ENCODE results near the gene WDR7.

DNA sequence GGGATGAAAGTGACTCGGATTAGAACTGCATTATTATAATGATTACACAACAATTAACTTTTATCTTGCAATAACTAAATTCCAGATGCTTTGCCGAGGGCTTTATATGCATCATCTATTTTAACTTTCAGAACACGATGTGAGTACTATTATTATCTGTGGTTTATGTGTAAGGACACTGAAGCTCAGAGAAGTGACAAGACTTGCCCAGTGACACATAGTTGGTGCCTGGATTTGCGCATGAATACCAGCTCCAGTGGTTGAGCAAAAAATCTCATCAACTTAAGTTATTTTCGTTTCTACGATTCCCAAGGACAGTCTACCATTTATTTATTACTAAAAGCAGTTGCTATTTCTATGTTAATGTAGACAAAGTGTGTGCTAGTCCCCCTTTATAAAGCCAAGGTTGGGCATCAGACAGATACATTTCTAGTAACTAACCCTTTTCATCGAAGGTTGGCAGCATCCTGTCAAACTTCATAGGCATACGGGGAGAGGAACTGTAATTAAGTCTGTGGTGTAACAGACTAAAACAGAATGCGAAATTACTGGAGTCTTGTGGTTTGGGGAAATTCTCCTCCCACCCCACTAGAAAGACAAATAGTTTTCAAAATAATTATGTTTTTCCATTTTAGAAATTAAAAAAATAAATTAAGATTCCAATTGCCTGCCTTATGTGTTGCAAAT lies 422.5 kb downstream of the WDR7 start:
- TF ChIP-seq, protein P1, sequence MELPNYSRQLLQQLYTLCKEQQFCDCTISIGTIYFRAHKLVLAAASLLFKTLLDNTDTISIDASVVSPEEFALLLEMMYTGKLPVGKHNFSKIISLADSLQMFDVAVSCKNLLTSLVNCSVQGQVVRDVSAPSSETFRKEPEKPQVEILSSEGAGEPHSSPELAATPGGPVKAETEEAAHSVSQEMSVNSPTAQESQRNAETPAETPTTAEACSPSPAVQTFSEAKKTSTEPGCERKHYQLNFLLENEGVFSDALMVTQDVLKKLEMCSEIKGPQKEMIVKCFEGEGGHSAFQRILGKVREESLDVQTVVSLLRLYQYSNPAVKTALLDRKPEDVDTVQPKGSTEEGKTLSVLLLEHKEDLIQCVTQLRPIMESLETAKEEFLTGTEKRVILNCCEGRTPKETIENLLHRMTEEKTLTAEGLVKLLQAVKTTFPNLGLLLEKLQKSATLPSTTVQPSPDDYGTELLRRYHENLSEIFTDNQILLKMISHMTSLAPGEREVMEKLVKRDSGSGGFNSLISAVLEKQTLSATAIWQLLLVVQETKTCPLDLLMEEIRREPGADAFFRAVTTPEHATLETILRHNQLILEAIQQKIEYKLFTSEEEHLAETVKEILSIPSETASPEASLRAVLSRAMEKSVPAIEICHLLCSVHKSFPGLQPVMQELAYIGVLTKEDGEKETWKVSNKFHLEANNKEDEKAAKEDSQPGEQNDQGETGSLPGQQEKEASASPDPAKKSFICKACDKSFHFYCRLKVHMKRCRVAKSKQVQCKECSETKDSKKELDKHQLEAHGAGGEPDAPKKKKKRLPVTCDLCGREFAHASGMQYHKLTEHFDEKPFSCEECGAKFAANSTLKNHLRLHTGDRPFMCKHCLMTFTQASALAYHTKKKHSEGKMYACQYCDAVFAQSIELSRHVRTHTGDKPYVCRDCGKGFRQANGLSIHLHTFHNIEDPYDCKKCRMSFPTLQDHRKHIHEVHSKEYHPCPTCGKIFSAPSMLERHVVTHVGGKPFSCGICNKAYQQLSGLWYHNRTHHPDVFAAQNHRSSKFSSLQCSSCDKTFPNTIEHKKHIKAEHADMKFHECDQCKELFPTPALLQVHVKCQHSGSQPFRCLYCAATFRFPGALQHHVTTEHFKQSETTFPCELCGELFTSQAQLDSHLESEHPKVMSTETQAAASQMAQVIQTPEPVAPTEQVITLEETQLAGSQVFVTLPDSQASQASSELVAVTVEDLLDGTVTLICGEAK (IDR thresholded peaks at IDR 0.05): no peak
- TF ChIP-seq, protein P1 (CRISPR knock-in tag; IDR thresholded peaks at IDR 0.05): no peak
- TF ChIP-seq RFX5 (IDR thresholded peaks at IDR 0.05; ENCODE audit: low read depth, low read length) (no peak), ARHGAP35 (IDR thresholded peaks at IDR 0.05; ENCODE audit: partially characterized antibody) (no peak), GATAD2B (IDR thresholded peaks at IDR 0.05; ENCODE audit: borderline replicate concordance) (no peak)
- TF ChIP-seq, protein P2, sequence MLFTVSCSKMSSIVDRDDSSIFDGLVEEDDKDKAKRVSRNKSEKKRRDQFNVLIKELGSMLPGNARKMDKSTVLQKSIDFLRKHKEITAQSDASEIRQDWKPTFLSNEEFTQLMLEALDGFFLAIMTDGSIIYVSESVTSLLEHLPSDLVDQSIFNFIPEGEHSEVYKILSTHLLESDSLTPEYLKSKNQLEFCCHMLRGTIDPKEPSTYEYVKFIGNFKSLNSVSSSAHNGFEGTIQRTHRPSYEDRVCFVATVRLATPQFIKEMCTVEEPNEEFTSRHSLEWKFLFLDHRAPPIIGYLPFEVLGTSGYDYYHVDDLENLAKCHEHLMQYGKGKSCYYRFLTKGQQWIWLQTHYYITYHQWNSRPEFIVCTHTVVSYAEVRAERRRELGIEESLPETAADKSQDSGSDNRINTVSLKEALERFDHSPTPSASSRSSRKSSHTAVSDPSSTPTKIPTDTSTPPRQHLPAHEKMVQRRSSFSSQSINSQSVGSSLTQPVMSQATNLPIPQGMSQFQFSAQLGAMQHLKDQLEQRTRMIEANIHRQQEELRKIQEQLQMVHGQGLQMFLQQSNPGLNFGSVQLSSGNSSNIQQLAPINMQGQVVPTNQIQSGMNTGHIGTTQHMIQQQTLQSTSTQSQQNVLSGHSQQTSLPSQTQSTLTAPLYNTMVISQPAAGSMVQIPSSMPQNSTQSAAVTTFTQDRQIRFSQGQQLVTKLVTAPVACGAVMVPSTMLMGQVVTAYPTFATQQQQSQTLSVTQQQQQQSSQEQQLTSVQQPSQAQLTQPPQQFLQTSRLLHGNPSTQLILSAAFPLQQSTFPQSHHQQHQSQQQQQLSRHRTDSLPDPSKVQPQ (CRISPR knock-in tag; IDR thresholded peaks at IDR 0.05; ENCODE audit: borderline replicate concordance): no peak
- TF ChIP-seq, protein P3, sequence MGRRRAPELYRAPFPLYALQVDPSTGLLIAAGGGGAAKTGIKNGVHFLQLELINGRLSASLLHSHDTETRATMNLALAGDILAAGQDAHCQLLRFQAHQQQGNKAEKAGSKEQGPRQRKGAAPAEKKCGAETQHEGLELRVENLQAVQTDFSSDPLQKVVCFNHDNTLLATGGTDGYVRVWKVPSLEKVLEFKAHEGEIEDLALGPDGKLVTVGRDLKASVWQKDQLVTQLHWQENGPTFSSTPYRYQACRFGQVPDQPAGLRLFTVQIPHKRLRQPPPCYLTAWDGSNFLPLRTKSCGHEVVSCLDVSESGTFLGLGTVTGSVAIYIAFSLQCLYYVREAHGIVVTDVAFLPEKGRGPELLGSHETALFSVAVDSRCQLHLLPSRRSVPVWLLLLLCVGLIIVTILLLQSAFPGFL (CRISPR knock-in tag; IDR thresholded peaks at IDR 0.05): no peak
- TF ChIP-seq, protein P4, sequence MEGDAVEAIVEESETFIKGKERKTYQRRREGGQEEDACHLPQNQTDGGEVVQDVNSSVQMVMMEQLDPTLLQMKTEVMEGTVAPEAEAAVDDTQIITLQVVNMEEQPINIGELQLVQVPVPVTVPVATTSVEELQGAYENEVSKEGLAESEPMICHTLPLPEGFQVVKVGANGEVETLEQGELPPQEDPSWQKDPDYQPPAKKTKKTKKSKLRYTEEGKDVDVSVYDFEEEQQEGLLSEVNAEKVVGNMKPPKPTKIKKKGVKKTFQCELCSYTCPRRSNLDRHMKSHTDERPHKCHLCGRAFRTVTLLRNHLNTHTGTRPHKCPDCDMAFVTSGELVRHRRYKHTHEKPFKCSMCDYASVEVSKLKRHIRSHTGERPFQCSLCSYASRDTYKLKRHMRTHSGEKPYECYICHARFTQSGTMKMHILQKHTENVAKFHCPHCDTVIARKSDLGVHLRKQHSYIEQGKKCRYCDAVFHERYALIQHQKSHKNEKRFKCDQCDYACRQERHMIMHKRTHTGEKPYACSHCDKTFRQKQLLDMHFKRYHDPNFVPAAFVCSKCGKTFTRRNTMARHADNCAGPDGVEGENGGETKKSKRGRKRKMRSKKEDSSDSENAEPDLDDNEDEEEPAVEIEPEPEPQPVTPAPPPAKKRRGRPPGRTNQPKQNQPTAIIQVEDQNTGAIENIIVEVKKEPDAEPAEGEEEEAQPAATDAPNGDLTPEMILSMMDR (IDR thresholded peaks at IDR 0.05 in 2 of 3, conservative IDR thresholded peaks at IDR 0.05 in 1 of 3; ENCODE audit: insufficient read depth in 2 of 3, low read depth in 1 of 3, low read length in 3 of 3): no peak

All from K562 (cell line).